ENCODE measurements around the gene XPNPEP1. TPM values are rescaled to one million over a fixed set of nuclear protein-coding genes. Genes with fewer than 3 reads are reported as not detected.

XPNPEP1 gene
- total RNA-seq, 4 donors from 2014 or later, result 108 to 298 (median 127) TPM

GRCh38 chr10:109821672-109822071 lies 101.6 kb downstream of the XPNPEP1 start:
- Histone ChIP-seq H3K4me1 (no peaks in the 10 kb centered on the region), H3K36me3 (no peaks in the 10 kb centered on the region), H3K4me3 (no peak overlapping the region), H3K9me3 (no peaks in the 10 kb centered on the region), H3K27me3 (no peaks in the 10 kb centered on the region), H3K27ac (no peak overlapping the region)
- intact Hi-C loops (cut with DNase I; ENCODE audit: low total_unique reads) (no loop called here), in situ Hi-C loops (cut with MboI; ENCODE audit: low pct_ligation_motif_present in 1 of 4, low pct_unique_long_range_greater_than_20kb in 1 of 4, low sequenced_read_pairs in 3 of 4) (no loop called here)
- no peak for TF ChIP-seq EP300 (IDR thresholded peaks at IDR 0.05; ENCODE audit: low read depth)
- TF ChIP-seq CTCF (IDR thresholded peaks at IDR 0.05), result no peak
- TF ChIP-seq POLR2A (IDR thresholded peaks at IDR 0.05), result no peak
- TF ChIP-seq POLR2AphosphoS5 (IDR thresholded peaks at IDR 0.05), result no peak
- 64% methylated on average over 5 of the region's 5 CpGs for WGBS, 2 donors (ENCODE audit: low coverage in 1 of 2)
- DNase-seq, result no peak

DNA sequence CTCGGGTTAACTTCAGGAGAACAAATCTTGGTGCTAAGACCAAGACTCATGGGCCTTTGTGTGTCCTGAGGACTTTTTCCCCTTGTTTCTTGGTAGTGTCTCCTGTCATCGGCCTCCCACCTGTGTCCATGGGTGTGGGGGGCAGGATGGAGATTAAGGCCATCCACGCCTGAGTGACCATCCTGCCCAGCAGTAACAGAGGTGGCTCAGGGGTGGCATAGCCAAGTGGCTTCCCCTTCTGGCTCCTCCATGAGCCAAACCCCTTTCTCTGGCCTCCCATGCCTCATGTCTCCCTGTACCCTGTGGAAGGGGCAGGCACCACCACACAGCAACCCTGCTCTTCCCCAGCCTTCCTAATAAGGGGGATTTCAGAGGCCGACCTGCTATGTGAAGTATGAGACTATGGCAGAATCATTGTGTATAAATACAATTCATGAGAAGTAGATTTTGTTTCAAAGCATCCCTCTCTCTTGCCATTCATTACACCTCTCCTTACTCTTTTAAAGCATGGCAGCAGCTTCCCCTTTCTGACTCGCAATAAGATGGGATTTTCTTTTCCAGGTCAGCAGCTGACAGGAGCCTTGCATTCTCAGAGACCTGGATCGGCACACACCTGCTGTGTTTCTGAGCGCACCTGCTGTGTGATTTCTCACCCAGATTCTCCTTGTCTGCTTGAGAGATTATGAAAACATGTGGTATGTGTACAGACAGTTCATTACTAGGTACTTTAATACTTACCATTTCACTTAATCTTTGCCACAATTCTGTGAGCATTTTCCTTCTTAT lies 102.5 kb downstream of the XPNPEP1 start:
- H3K27ac ChIP-seq, result no peak overlapping the region
- H3K9me3 ChIP-seq, result no peaks in the 10 kb centered on the region
- 71% methylated on average over 7 of the region's 7 CpGs; no CpG with 5 or more reads in 1 of the 2 donors for WGBS, 2 donors (ENCODE audit: low coverage in 1 of 2)
- H3K4me1 ChIP-seq, result no peaks in the 10 kb centered on the region
- DNase-seq, result no peak
- no peaks in the 10 kb centered on the region for H3K27me3 ChIP-seq
- intact Hi-C loops (cut with DNase I; ENCODE audit: low total_unique reads) (no loop called here), in situ Hi-C loops (cut with MboI; ENCODE audit: low pct_ligation_motif_present in 1 of 4, low pct_unique_long_range_greater_than_20kb in 1 of 4, low sequenced_read_pairs in 3 of 4) (no loop called here)
- TF ChIP-seq EP300 (IDR thresholded peaks at IDR 0.05; ENCODE audit: low read depth) (no peak), POLR2A (IDR thresholded peaks at IDR 0.05) (no peak), CTCF (IDR thresholded peaks at IDR 0.05) (no peak), POLR2AphosphoS5 (IDR thresholded peaks at IDR 0.05) (no peak)
- H3K36me3 ChIP-seq, result no peaks in the 10 kb centered on the region
- H3K4me3 ChIP-seq, result no peak overlapping the region

- WGBS, 2 donors (ENCODE audit: low coverage in 1 of 2), result 86 to 93% methylated on average over 3 of the region's 3 CpGs
- H3K4me3 ChIP-seq, result no peak overlapping the region
Observed at GRCh38 chr10:109819807-109820206, 103.5 kb downstream of the XPNPEP1 start.

More at GRCh38 chr10:109819807-109820206, 103.5 kb downstream of the XPNPEP1 start:
- Histone ChIP-seq H3K4me1 (no peaks in the 10 kb centered on the region), H3K36me3 (no peaks in the 10 kb centered on the region), H3K27ac (no peak overlapping the region), H3K9me3 (no peaks in the 10 kb centered on the region), H3K27me3 (no peaks in the 10 kb centered on the region)
- in situ Hi-C loops (cut with MboI; ENCODE audit: low pct_ligation_motif_present in 1 of 4, low pct_unique_long_range_greater_than_20kb in 1 of 4, low sequenced_read_pairs in 3 of 4), result no loop called here
- DNase-seq, result no peak
- intact Hi-C loops (cut with DNase I; ENCODE audit: low total_unique reads), result no loop called here
- TF ChIP-seq CTCF (IDR thresholded peaks at IDR 0.05) (no peak), POLR2A (IDR thresholded peaks at IDR 0.05) (no peak), EP300 (IDR thresholded peaks at IDR 0.05; ENCODE audit: low read depth) (no peak), POLR2AphosphoS5 (IDR thresholded peaks at IDR 0.05) (no peak)

Small RNAs within 50 kb of the gene (small RNA-seq; reads per million reads assigned to genes)
- 0 reads per million in 4 donors for gene RNU4-5P

Other genes starting within 250 kb of the XPNPEP1 start
- 100 to 1,000 TPM; 175 to 342 (median 258) TPM for gene ADD3, start 84.5 kb upstream of the XPNPEP1 start, total RNA-seq

Data from transverse colon (tissue), 4 donors.